IPS-NIHi7 (cell line): ENCODE data around the gene HOXD3.

ENCODE experiments used
- DNase-seq: peaks from one replicate; pipeline ENCODE4 v3.0.0; 2012; ENCODE audit warnings: mixed read lengths; ENCODE audit errors: extremely low spot score

The HOXD3 gene

DNA sequence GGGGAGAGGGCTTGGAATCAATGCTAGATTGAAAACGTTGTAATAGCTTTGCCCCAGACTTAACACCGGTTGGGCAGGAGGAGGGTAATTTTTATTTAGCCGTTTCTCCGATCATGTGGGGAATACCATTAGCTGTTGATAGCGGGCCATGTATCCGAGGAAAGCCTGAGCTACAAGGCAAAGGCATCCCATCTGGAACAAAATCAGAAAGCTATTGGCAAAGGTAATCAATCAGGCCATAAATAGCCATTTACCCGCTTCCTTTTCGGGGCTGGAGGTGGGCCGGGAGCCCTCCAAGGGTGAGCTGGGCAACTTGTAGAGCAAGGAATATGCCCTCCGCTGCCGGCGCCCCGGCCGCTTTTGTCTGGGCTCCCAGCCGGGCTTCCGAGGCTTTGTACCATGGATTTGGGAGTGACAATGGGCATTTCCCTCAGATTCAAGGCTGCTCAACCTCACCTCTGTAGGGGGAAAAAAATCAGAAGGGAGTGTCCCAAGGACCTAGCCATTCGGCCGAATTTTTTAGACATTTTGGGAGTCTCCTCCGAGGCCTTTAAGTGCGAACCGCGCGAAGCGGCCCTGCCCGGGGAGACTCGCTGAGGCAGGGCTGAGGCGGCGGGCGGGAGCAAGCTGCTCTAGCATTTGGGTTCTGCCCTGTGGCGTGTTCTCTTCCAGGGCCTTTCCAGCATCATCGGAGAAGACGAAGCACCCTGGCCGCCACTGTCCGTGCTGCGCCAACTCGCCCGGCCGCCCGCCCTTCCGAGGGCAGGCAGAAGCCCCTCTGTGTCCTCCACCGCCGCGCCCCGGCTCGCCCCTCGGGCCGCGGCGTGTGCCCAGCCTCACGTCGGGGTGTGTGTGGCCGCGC is 35.7 kb upstream of the HOXD3 start:
- DNase-seq: no peak

DNA sequence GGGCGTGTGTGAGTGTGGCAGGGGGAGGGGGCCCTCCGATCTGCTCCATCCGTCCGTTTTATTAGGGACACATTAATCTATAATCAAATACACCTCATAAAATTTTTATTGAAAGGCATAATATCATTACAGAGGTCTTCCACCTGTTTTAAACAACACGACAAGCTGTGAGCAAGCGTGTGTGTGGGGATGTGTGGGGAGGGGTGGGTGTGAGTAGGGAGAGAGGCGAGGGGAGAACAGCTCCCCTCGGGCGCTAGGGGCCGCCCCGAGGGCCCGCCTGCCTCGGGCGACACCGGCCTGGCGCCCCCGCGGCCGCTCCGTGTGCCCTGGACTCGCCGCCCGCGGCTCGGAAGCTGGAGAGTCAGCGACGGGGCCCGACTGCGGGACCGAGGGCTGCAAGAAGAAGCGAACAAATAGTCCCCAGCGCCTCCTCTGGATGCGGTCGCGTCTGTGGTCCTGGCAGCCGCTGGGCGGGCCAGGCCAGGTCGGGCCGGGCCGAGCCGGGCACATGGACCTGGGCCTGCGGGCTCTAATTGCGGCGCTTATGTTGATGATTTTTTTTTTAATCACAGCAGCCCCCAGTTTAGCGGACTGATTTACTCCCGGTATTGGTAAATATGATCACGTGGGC is 34.9 kb upstream of the HOXD3 start:
- no peak for DNase-seq

DNA sequence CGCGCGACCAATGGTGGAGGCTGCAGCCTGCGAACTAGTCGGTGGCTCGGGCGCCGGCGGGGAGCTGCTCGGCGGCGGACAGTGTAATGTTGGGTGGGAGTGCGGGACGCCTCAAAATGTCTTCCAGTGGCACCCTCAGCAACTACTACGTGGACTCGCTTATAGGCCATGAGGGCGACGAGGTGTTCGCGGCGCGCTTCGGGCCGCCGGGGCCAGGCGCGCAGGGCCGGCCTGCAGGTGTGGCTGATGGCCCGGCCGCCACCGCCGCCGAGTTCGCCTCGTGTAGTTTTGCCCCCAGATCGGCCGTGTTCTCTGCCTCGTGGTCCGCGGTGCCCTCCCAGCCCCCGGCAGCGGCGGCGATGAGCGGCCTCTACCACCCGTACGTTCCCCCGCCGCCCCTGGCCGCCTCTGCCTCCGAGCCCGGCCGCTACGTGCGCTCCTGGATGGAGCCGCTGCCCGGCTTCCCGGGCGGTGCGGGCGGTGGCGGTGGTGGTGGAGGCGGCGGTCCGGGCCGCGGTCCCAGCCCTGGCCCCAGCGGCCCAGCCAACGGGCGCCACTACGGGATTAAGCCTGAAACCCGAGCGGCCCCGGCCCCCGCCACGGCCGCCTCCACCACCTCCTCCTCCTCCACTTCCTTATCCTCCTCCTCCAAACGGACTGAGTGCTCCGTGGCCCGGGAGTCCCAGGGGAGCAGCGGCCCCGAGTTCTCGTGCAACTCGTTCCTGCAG is 34.3 kb upstream of the HOXD3 start, which contains the start of gene HOXD9:
Gene HOXD9 (plus strand): TSS at position 37 of the 728 bp plus-strand sequence. CDS start 50 bp downstream, at position 87.
- DNase-seq: no peak

DNA sequence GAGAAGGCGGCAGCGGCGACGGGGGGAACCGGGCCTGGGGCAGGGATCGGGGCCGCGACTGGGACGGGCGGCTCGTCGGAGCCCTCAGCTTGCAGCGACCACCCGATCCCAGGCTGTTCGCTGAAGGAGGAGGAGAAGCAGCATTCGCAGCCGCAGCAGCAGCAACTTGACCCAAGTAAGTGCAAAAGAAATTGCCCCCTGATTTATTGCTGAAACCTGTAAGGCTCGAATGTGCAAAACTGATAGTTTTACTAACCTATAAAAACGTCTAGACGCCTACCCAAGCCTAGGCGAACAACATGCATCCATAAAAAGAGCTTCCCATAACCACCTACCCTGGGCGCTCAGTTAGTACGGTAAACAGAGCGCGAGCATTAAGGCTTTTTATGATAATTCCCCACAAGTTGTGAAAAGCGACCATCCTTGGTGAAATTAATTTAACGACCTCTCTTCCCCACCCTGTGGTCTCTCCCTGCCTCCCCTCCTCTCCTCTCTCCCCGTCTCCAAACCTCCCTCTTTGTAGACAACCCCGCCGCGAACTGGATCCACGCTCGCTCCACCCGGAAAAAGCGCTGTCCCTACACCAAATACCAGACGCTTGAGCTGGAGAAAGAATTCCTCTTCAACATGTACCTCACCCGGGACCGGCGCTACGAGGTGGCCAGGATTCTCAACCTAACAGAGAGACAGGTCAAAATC is 33.5 kb upstream of the HOXD3 start:
- no peak for DNase-seq

DNA sequence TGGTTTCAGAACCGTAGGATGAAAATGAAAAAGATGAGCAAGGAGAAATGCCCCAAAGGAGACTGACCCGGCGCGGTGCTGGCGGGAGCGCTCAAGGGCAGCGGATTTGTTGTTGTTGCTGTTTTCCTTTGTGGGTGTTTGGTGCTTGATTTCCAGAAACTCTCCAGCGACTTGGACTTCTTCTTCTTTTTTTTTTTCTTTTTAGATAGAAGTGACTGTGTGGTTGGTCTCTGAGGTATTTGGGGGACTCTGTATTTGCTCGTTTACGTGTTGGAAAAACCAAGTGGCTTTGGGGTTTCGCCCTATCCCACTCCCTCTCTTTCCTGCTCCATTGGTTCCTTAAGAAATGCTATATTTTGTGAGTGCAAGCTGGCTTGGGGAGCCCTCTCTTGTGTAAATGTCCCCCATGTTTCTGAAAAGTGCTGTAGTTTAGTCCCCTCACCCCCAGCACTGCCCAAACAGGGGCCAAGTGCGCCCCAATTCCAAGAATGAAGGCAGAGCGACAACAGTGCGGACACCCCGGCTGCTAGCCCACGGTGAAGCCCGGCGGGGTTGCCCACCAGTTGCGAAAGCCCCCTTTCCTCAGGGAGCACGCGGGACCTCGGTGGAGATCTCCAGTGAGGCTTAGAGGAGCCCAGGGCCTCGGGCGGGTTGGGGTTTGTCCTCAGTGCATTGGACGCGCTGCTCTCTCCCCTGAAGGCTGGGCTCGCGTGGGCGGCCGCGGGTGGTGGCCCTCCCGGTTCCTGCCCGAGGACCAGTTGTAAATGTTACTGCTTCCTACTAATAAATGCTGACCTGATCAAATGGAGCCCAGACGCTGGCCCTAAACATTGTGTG is 32.8 kb upstream of the HOXD3 start:
- no peak for DNase-seq

DNA sequence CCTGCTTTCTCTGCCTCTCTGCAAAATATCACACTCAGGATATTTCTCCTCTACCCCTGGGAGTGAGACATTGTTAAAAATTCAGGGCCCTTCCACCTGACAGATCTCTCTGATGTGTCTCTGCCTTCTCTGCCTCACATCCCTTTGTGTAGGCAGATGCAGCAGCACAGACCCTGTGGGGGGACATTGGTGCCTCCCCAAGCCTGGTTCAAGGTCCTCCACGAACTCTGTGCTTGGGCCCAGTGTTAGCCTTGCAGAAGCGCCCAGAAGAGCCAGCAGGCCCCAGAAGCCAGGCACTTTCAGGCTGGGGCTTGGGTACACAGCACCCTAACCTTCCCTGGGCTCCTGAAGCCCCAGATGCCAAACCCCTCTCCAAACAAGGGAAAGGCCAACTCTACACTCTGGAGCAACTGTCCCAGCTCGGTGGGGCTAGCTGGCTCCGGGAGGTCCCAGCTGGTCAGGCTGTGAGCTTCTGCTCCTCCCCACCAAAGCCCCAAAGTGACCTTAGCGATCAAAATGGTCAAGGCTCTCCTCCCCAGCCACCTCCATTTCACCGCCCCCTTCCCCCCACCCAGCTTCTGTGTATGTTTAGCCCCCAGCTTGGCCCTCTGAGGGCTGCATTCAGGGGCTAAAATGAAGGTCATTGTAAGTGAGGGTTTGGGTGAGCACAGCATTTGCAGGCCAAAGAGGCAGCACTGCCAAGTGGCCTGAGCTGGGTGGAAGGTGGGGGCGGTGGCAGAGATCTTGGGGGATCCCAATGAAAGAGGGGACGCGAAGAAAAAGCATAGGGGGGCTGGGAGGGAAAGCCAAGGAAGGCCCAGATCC is 31.9 kb upstream of the HOXD3 start:
- DNase-seq: no peak

DNA sequence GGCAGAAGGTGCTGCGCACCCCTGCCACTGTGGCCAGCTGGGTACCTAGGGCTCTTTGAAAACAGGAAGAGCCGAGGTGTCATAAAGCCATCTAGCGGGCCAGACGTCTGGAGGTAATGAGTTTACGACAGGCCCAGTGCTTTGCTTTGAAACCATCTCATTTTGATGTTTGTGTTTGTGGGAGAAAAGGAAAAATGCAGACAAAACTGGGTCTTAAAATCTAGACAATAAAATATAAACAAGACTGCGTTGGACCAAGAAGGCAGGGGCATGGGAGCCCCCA is 31.4 kb upstream of the HOXD3 start:
- no peak for DNase-seq

DNA sequence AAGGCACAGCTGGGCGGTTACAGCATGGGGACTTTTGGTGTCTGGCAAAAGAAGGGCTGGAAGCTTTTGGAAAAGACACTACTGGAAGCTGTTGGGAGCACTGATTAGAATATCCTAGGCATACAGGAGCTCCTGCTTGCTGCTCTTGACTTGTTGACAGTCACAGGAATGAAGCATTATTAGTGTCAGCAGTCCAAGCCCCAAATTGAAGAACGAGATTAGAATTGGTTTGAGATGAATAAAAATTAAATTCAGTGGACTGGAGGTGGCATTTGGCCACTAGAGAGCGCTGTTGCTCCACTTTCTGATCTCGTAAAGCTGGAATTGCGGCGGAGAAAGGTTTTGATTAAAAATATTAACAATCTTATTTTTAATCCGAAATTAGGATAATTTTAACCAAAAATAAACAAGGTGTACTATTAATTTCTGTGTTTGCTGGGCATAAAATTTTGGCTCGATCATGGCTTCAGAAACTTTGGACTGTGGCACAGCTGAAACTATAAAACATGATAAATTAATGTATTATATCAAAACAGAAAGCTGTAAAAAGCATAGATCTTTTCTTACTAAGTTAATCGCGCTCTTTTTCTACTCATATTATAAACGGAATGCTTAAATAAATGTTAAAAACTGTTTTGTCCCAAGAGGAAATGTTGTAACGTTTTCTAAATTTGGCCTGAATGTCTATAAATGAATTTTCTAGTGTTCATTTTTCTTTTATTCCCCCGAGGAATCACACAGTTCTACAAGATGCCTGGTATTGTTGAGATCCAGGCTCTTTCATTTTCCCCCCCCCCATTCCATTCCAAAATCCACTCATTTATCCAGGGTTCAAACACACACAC is 30.0 kb upstream of the HOXD3 start:
- no peak for DNase-seq

DNA sequence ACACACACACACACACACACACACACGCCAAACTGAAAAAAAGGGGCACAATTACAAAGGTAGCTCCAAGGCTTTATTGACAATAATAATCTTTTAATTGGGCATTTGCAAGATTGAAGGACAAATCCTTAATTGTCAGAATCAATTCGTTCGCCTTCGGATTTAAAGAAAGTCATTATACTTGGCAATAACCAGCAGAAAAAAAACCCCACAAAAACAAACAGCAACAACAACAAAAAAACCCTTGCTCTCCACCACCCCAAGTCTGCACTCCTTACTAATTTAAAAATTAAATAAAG is 29.4 kb upstream of the HOXD3 start:
- no peak for DNase-seq

DNA sequence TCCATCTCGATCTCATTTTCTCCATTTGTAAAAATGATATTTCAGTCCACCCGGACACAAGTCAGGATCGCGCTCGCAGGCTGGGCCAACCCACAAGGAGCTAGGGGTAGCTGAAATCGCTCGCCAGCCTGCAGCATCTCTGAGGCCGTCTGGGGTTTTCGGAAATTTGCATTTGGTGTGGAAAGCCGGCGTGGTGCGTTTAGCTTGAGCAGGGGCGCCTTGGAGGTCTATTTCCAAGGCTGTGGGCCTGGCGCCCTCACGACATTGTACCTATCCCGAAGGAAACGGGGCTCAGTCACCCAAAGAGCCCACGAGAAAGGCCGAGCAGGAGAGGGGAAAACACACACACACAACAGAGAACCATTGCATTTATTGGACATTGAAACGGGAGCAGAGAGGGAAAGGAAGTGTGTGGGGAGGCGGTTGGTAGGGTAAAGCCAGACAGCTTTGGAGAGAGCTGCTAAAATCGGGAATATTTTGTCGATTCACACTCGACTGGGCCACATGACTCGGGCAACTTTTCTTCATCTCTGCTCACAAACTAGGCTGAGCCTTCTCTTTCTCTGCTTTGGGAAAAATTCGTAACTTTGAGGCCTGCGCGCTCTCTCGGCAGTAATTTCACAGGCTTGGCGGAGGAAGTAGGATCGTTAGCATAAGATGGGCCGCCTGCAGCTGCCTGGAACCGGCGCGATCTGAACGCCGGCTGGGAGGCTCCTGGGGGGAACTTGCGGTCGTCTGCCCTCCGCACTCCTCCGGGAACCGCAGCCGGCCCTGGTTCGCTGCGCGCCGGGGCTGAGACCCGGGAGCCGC is 28.7 kb upstream of the HOXD3 start:
- no peak for DNase-seq

DNA sequence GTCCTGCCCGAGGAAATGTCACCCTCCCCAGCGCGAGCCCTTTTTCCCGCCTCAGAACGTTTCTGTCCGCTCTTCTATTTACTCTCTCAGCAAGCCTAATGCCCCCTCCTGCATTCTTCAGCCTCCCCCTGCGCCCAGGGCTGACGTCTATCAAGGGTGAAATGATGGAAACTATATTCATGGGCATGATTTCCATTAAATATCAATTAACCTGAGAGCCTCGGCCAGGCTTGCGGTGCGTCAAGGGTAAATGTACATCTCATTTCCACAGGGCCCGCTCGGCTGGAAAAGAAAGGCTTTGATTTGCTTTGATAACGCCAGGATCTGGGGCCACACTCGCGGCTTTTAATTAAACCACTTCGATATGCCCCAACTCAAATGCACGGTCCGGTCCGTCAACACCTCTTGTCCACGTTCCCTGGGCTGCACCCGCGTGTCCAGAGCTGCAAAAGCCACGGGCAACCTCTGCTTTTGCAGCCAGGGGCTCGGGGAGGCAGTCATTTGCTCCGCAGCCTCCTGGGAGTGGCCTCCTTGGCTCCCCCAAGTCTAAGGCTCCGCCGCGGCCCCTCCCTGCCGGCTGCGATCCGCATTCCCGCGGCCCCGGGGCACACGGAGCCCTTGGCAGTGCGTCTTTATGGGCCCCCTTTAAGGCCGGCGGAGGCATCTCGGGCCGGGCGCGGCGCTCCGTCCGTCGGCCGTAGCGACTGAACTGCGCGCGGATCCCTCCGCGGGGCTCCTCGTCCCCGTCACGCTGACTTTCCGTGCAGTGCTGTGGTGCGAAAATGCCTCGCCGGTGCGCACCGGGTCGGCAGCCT is 27.9 kb upstream of the HOXD3 start, which contains the start of gene HOXD8:
Gene HOXD8 (plus strand): TSS at position 724 of the 815 bp plus-strand sequence. CDS start 662 bp downstream, outside the sequence.
- no peak for DNase-seq

DNA sequence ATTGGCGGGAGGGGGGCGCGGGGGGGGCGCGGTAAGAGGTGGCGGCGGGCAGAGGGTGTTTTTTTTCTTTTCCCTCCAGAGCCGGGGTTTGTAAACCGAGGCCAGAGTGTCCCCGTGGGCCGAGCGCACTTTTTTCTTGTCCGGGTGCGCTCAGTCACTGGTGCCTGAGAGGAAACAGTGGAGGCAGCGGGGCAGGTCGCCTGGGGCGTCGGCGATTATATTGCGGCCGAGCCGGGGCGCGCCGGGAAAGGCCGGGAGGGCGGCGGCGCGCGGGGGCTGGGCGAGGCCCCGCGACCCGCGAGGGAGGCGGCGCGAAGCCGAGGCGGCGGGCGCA is 27.3 kb upstream of the HOXD3 start:
- no peak for DNase-seq

DNA sequence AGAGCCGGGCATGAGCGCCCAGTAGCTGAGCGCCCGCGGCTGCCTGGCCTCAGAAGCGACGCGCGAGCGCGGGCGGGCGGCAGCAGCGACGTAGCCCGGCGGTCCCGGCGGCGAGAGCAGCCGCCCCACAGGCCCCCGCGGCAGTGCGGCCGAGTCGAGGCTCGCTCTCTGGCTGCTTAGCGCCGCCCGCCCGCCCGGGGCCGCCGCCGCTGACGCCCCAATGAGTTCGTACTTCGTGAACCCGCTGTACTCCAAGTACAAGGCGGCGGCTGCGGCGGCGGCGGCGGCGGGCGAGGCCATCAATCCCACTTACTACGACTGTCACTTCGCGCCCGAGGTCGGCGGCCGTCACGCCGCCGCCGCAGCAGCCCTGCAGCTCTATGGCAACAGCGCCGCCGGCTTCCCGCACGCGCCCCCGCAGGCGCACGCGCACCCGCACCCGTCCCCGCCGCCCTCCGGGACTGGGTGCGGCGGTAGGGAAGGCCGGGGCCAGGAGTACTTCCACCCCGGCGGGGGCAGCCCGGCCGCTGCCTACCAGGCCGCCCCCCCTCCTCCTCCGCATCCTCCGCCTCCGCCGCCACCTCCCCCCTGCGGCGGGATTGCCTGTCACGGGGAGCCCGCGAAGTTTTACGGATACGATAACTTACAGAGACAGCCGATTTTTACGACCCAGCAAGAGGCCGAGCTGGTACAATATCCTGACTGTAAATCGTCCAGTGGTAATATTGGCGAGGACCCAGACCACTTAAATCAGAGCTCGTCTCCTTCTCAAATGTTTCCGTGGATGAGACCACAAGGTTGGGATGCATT is 26.8 kb upstream of the HOXD3 start:
- no peak for DNase-seq

DNA sequence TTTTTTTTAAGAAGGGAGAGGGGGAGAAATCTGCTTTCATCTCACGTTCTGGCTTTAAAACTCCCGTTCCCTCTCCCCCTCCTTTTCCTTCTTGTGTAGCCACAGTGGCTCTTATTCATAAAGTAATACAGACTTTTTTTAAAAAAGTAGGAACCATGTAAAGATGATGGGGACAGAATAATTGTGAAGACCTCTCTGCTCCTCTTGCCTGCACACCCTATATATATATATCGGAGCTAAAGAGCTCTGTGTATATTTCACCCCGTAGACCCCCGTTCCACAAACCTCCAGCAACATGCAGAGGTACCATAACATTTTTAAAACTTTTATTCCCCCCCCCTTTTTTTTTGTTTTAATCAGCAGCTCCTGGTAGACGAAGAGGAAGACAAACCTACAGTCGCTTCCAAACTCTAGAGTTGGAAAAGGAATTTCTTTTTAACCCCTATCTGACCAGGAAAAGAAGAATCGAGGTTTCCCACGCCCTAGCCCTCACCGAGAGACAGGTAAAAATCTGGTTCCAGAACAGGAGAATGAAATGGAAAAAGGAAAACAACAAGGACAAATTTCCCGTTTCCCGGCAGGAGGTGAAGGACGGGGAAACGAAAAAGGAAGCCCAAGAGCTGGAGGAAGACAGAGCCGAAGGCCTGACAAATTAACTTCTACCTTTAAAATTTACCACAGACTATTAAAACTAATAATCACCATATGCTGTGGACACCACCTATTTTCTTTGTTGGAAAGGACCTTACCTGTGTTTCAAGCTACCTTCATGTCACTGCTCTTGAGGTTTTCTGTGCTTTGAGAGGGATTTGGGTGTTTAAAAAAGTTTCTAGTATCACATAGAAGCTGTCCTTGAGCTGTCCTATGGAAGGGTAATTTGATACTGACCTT is 25.9 kb upstream of the HOXD3 start:
- DNase-seq: no peak

DNA sequence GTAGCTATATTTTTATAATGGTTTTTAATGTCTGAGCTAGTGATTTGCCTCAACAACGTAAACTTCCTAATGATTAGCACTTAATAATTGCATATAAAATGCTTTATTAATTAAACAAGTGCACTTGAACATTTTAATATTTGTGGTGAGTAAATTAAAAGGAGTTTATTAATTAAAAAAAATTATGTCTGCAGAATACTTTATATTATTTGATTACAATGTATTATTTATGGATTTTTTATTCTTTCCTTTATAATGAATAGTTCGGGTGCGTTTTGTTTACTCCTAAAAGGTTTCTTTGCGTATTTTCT is 25.3 kb upstream of the HOXD3 start:
- no peak for DNase-seq
